Type B pancreatic cell (in vitro differentiated cells): ENCODE measurements around the gene DCDC1. TPM values are rescaled to one million over a fixed set of nuclear protein-coding genes. Genes with fewer than 3 reads are reported as not detected.

ENCODE experiments used
- DNase-seq: peaks from one replicate; pipeline ENCODE4 v3.0.0; 2021; ENCODE audit warnings: mixed read lengths; ENCODE audit not compliant: unreplicated experiment; ENCODE audit errors: extremely low spot score
- H3K27ac Mint-ChIP-seq: 2 replicates; pipeline ENCODE4 v1.8.0; 2021; ENCODE audit warnings: mild to moderate bottlenecking, mixed read lengths
- H3K27me3 Mint-ChIP-seq: 2 replicates; pipeline ENCODE4 v1.8.0; 2021; ENCODE audit warnings: mixed read lengths
- H3K36me3 Mint-ChIP-seq: 2 replicates; pipeline ENCODE4 v1.8.0; 2021; ENCODE audit warnings: mixed read lengths
- H3K4me1 Mint-ChIP-seq: one replicate; pipeline ENCODE4 v1.8.0; 2021; ENCODE audit warnings: mixed read lengths; ENCODE audit not compliant: unreplicated experiment
- H3K4me3 Mint-ChIP-seq: 2 replicates; pipeline ENCODE4 v1.8.0; 2021; ENCODE audit warnings: mild to moderate bottlenecking, mixed read lengths
- H3K9me3 Mint-ChIP-seq: 2 replicates; pipeline ENCODE4 v1.8.0; 2021; ENCODE audit warnings: mixed read lengths
- total RNA-seq: library from RNA; stranded (reverse); gene quantifications from 2 replicates; pipeline ENCODE4 v1.2.1, GENCODE V29; 2021; ENCODE audit warnings: low replicate concordance
- TF ChIP-seq, protein P1 (sequence below): fragments of 200-600 bp; sonication (generic); conservative IDR thresholded peaks from 2 replicates; pipeline ENCODE4 v1.5.0; 2021; ENCODE audit warnings: antibody characterized with exemption, mild to moderate bottlenecking

The DCDC1 gene
- total RNA-seq, 1 donor from 2014 or later: 4.8 TPM

GRCh38 chr11:31355131-31355530, 14.4 kb downstream of the DCDC1 start:
- Mint-ChIP-seq H3K9me3 (peaks cover 4% of the 10 kb centered on the region), H3K4me3 (no peak overlapping the region), H3K36me3 (no peaks in the 10 kb centered on the region), H3K27me3 (no peaks in the 10 kb centered on the region), H3K4me1 (peaks cover 4% of the 10 kb centered on the region), H3K27ac (no peak overlapping the region)
- no peak for DNase-seq
- TF ChIP-seq, protein P1, sequence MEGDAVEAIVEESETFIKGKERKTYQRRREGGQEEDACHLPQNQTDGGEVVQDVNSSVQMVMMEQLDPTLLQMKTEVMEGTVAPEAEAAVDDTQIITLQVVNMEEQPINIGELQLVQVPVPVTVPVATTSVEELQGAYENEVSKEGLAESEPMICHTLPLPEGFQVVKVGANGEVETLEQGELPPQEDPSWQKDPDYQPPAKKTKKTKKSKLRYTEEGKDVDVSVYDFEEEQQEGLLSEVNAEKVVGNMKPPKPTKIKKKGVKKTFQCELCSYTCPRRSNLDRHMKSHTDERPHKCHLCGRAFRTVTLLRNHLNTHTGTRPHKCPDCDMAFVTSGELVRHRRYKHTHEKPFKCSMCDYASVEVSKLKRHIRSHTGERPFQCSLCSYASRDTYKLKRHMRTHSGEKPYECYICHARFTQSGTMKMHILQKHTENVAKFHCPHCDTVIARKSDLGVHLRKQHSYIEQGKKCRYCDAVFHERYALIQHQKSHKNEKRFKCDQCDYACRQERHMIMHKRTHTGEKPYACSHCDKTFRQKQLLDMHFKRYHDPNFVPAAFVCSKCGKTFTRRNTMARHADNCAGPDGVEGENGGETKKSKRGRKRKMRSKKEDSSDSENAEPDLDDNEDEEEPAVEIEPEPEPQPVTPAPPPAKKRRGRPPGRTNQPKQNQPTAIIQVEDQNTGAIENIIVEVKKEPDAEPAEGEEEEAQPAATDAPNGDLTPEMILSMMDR: no peak

- no peak overlapping the region for H3K27ac Mint-ChIP-seq
- H3K36me3 Mint-ChIP-seq: no peaks in the 10 kb centered on the region
- H3K4me1 Mint-ChIP-seq: peaks cover 4% of the 10 kb centered on the region
Observed at GRCh38 chr11:31351168-31351567, 18.4 kb downstream of the DCDC1 start.

DNA sequence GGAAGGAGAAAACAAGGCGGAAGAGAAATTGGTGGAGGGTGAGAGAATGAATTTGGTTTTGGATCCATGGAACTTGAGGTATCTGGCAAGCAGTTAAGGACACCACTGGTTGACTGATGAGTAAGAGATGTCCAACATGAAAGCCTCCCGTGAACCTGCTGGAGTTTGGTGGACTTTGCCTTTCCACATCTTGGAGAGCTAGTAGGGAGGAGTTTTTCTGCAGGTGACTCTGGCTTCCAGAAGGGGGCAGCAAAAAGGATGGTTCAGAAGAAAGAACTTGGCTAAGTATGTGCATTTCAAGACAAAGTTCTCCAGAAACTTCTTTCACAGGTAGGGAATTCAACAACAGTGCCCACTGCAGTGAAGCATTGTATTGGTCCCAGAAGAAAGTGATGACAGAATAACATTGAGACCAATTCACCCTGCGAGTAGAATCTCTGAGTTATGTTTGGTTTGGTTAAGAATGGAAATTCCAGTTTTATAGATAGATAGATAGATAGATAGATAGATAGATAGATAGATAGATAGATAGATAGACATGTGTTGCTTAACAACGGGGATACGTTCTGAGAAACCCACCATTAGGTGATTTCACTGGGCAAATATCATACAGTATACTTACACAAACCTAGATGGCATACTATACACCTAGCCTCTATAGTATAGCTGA, 28.5 kb downstream of the DCDC1 start:
- Mint-ChIP-seq H3K4me3 (no peak overlapping the region), H3K36me3 (no peaks in the 10 kb centered on the region), H3K4me1 (no peaks in the 10 kb centered on the region), H3K27ac (no peak overlapping the region), H3K27me3 (no peaks in the 10 kb centered on the region), H3K9me3 (peaks cover 2% of the 10 kb centered on the region)
- no peak for DNase-seq
- TF ChIP-seq, protein P1: peak; percentile 65

More at GRCh38 chr11:31351168-31351567, 18.4 kb downstream of the DCDC1 start:
- TF ChIP-seq, protein P1: no peak
- no peak overlapping the region for H3K4me3 Mint-ChIP-seq
- no peaks in the 10 kb centered on the region for H3K27me3 Mint-ChIP-seq
- no peaks in the 10 kb centered on the region for H3K9me3 Mint-ChIP-seq
- DNase-seq: no peak

DNA sequence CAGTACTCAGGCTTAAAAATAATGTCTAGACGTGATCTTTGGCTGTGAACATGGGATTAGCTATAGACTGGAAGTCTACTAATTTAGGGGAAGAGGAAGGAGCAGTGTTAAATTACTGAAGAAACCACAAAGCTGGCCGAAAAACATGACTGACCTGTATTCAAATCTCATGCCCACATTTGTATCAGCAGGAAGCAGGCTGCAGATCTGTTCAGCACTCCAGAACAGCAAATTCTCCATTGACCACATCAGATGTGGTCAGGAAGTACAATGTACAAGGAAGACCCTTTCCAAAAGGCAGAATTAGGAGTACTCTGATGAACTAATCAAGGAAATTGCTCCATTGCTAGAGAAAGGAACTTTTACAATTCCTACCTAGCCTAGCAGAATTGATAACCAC, 31.7 kb downstream of the DCDC1 start:
- H3K4me3 Mint-ChIP-seq: no peak overlapping the region
- TF ChIP-seq, protein P1: no peak
- H3K9me3 Mint-ChIP-seq: peaks cover 5% of the 10 kb centered on the region
- no peaks in the 10 kb centered on the region for H3K4me1 Mint-ChIP-seq
- no peaks in the 10 kb centered on the region for H3K36me3 Mint-ChIP-seq
- no peaks in the 10 kb centered on the region for H3K27me3 Mint-ChIP-seq
- no peak for DNase-seq
- H3K27ac Mint-ChIP-seq: no peak overlapping the region

- H3K4me3 Mint-ChIP-seq: no peak overlapping the region
- no peak for DNase-seq
Observed at GRCh38 chr11:31328697-31329096, 40.8 kb downstream of the DCDC1 start.

More at GRCh38 chr11:31328697-31329096, 40.8 kb downstream of the DCDC1 start:
- no peaks in the 10 kb centered on the region for H3K36me3 Mint-ChIP-seq
- H3K9me3 Mint-ChIP-seq: no peaks in the 10 kb centered on the region
- no peak overlapping the region for H3K27ac Mint-ChIP-seq
- H3K4me1 Mint-ChIP-seq: no peaks in the 10 kb centered on the region
- no peaks in the 10 kb centered on the region for H3K27me3 Mint-ChIP-seq
- TF ChIP-seq, protein P1: no peak
